Measurements from ENCODE around the gene PHC2.

DNA sequence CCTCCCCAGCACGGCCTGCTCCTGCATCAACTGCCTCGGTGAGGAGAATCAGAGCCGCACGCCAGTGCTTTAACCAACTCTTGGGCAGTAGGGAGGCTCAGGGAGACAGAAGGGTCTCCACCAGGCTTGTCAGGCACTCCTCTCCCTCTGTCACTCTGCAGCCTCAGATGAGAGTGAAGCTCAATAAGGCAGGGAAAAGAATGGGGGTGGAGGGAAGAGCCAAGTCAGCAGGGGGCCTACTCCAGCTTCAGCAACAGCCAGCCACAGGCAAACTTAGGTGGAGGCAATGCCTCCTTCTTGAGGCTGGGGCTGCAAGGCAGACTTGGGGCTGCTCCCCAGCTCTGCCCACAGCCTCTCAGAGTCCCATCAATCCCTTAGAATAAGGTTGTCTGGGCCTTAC is 58.2 kb downstream of the PHC2 start:
- TF ChIP-seq POLR2AphosphoS5 (IDR thresholded peaks at IDR 0.05) (no peak), POLR2A (IDR thresholded peaks at IDR 0.05) (no peak)
- TF ChIP-seq, protein P1, sequence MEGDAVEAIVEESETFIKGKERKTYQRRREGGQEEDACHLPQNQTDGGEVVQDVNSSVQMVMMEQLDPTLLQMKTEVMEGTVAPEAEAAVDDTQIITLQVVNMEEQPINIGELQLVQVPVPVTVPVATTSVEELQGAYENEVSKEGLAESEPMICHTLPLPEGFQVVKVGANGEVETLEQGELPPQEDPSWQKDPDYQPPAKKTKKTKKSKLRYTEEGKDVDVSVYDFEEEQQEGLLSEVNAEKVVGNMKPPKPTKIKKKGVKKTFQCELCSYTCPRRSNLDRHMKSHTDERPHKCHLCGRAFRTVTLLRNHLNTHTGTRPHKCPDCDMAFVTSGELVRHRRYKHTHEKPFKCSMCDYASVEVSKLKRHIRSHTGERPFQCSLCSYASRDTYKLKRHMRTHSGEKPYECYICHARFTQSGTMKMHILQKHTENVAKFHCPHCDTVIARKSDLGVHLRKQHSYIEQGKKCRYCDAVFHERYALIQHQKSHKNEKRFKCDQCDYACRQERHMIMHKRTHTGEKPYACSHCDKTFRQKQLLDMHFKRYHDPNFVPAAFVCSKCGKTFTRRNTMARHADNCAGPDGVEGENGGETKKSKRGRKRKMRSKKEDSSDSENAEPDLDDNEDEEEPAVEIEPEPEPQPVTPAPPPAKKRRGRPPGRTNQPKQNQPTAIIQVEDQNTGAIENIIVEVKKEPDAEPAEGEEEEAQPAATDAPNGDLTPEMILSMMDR (IDR thresholded peaks at IDR 0.05): no peak
